Chondrocyte (in vitro differentiated cells): ENCODE results near the gene GALR3. TPM values are rescaled to one million over a fixed set of nuclear protein-coding genes. Genes with fewer than 3 reads are reported as not detected.

Experiments
- DNase-seq: peaks from one replicate; pipeline ENCODE4 v3.0.0; 2021; ENCODE audit warnings: mixed read lengths, low spot score
- H3K27ac Mint-ChIP-seq: one replicate; pipeline ENCODE4 v1.8.0; 2021; ENCODE audit warnings: mild to moderate bottlenecking, moderate library complexity, mixed read lengths; ENCODE audit not compliant: unreplicated experiment
- H3K27me3 Mint-ChIP-seq: 2 replicates; pipeline ENCODE4 v1.8.0; 2021; ENCODE audit warnings: low read depth, mixed read lengths
- H3K36me3 Mint-ChIP-seq: 2 replicates; pipeline ENCODE4 v1.8.0; 2021; ENCODE audit warnings: low read depth, mixed read lengths
- H3K4me1 Mint-ChIP-seq: 2 replicates; pipeline ENCODE4 v1.8.0; 2021; ENCODE audit warnings: low read depth, mild to moderate bottlenecking, mixed read lengths
- H3K4me3 Mint-ChIP-seq: one replicate; pipeline ENCODE4 v1.8.0; 2021; ENCODE audit warnings: mild to moderate bottlenecking, moderate library complexity, mixed read lengths; ENCODE audit not compliant: unreplicated experiment
- H3K9me3 Mint-ChIP-seq: 2 replicates; pipeline ENCODE4 v1.8.0; 2021; ENCODE audit warnings: low read depth, mixed read lengths
- CTCF ChIP-seq: fragments of 200-600 bp; sonication (generic); IDR thresholded peaks from 2 replicates; pipeline ENCODE4 v1.5.0; 2021; ENCODE audit warnings: antibody characterized with exemption, mild to moderate bottlenecking, moderate library complexity
- total RNA-seq: library from RNA; stranded (reverse); gene quantifications from 3 replicates; pipeline ENCODE4 v1.2.1, GENCODE V29; 2021

The GALR3 gene
- total RNA-seq, 1 donor from 2014 or later: 0.37 TPM

- H3K4me1 Mint-ChIP-seq: peaks cover 24% of the 10 kb centered on the region
- no peak for DNase-seq
- peak overlapping the region; percentile 78 for H3K27ac Mint-ChIP-seq
- TF ChIP-seq CTCF: no peak
- H3K9me3 Mint-ChIP-seq: peaks cover 3% of the 10 kb centered on the region
- no peaks in the 10 kb centered on the region for H3K27me3 Mint-ChIP-seq
- H3K4me3 Mint-ChIP-seq: peak overlapping the region; percentile 73
- peaks cover 3% of the 10 kb centered on the region for H3K36me3 Mint-ChIP-seq
Observed at GRCh38 chr22:37843741-37844089, 20.5 kb downstream of the GALR3 start.

GRCh38 chr22:37844904-37845329 lies 21.7 kb downstream of the GALR3 start:
- DNase-seq: no peak
- Mint-ChIP-seq H3K27me3 (no peaks in the 10 kb centered on the region), H3K9me3 (peaks cover 3% of the 10 kb centered on the region), H3K27ac (peak overlapping the region; percentile 91), H3K36me3 (peaks cover 1% of the 10 kb centered on the region), H3K4me3 (peak overlapping the region; percentile 78), H3K4me1 (peaks cover 34% of the 10 kb centered on the region)
- no peak for TF ChIP-seq CTCF

GRCh38 chr22:37846433-37846832 lies 23.3 kb downstream of the GALR3 start:
- Mint-ChIP-seq H3K4me1 (peaks cover 44% of the 10 kb centered on the region), H3K4me3 (no peak overlapping the region), H3K9me3 (peaks cover 3% of the 10 kb centered on the region), H3K27me3 (no peaks in the 10 kb centered on the region), H3K27ac (no peak overlapping the region), H3K36me3 (peaks cover 1% of the 10 kb centered on the region)
- no peak for TF ChIP-seq CTCF
- DNase-seq: no peak

- H3K36me3 Mint-ChIP-seq: peaks cover 14% of the 10 kb centered on the region
- peaks cover 29% of the 10 kb centered on the region for H3K4me1 Mint-ChIP-seq
- H3K27ac Mint-ChIP-seq: peak overlapping the region; percentile 99
- TF ChIP-seq CTCF: no peak
- peaks cover 3% of the 10 kb centered on the region for H3K9me3 Mint-ChIP-seq
- no peaks in the 10 kb centered on the region for H3K27me3 Mint-ChIP-seq
- peak overlapping the region; percentile 79 for H3K4me3 Mint-ChIP-seq
- DNase-seq: no peak
Observed at GRCh38 chr22:37848587-37849088, 25.5 kb downstream of the GALR3 start.

- H3K4me1 Mint-ChIP-seq: peaks cover 29% of the 10 kb centered on the region
- no peaks in the 10 kb centered on the region for H3K27me3 Mint-ChIP-seq
- TF ChIP-seq CTCF: no peak
- peak within 1 kb of the TSS; percentile 79 for H3K4me3 Mint-ChIP-seq
- H3K27ac Mint-ChIP-seq: peak within 1 kb of the TSS; percentile 99
- H3K9me3 Mint-ChIP-seq: peaks cover 3% of the 10 kb centered on the region
- peaks cover 18% of the 10 kb centered on the region for H3K36me3 Mint-ChIP-seq
- peak; percentile 97 for DNase-seq
Observed at GRCh38 chr22:37849089-37849751, 26.0 kb downstream of the GALR3 start, which contains the start of gene EIF3L. TSS of gene EIF3L (plus strand) at chr22:37849419. CDS start at chr22:37849450, 31 bp downstream.
